WTC11 (cell line): ENCODE results near the gene ACTL8. TPM values are rescaled to one million over a fixed set of nuclear protein-coding genes. Genes with fewer than 3 reads are reported as not detected.

Source experiments
- ATAC-seq: fragments of 200-7000 bp; cut with Tn5 transposase; 2 replicates; pipeline ENCODE4 v1.10.0; 2021; ENCODE audit warnings: mild to moderate bottlenecking, moderate library complexity
- CTCF ChIA-PET: fragments of 300-600 bp; sonication (Branson Sonifier 250); formaldehyde crosslinking; loops from one replicate; lab custom pipeline; 2021; ENCODE audit warnings: antibody characterized with exemption; lab: Charles Lee
- POLR2A ChIA-PET: fragments of 350-600 bp; sonication (Branson Sonifier 250); formaldehyde crosslinking; loops from one replicate; lab custom pipeline; 2021; ENCODE audit warnings: antibody characterized with exemption; lab: Charles Lee
- DNase-seq: peaks from one replicate; pipeline ENCODE4 v3.0.0; 2021; ENCODE audit warnings: low spot score
- H3K27ac Mint-ChIP-seq: 2 replicates; pipeline ENCODE4 v1.8.0; 2021; ENCODE audit warnings: mixed read lengths
- H3K27me3 Mint-ChIP-seq: 2 replicates; pipeline ENCODE4 v1.8.0; 2021; ENCODE audit warnings: low read depth, mild to moderate bottlenecking, moderate library complexity, mixed read lengths
- H3K36me3 Mint-ChIP-seq: 2 replicates; pipeline ENCODE4 v1.8.0; 2021; ENCODE audit warnings: mixed read lengths
- H3K4me1 Mint-ChIP-seq: 2 replicates; pipeline ENCODE4 v1.8.0; 2022; ENCODE audit warnings: mixed read lengths
- H3K4me3 Mint-ChIP-seq: 2 replicates; pipeline ENCODE4 v1.8.0; 2021; ENCODE audit warnings: mild to moderate bottlenecking, moderate library complexity, mixed read lengths
- H3K9me3 Mint-ChIP-seq: 2 replicates; pipeline ENCODE4 v1.8.0; 2021; ENCODE audit warnings: mixed read lengths
- CREM ChIP-seq: sonication (generic); formaldehyde crosslinking; IDR thresholded peaks from 2 replicates; pipeline ENCODE4 v1.8.1; 2022; ENCODE audit warnings: mild to moderate bottlenecking, missing genetic modification reagents, moderate library complexity
- ELF4 ChIP-seq: sonication (generic); formaldehyde crosslinking; IDR thresholded peaks from 2 replicates; pipeline ENCODE4 v1.8.1; 2022; ENCODE audit warnings: low read depth, mild to moderate bottlenecking, moderate library complexity, missing genetic modification reagents
- ESRRA ChIP-seq: sonication (generic); formaldehyde crosslinking; IDR thresholded peaks from 2 replicates; pipeline ENCODE4 v1.8.1; 2022; ENCODE audit warnings: mild to moderate bottlenecking, missing genetic modification reagents, borderline replicate concordance
- NFATC4 ChIP-seq: fragments of 250-450 bp; sonication (Bioruptor Pico); IDR thresholded peaks from 2 replicates; pipeline ENCODE4 v1.9.0; 2021; ENCODE audit warnings: mild to moderate bottlenecking
- OVOL2 ChIP-seq: fragments of 250-450 bp; sonication (Bioruptor Pico); IDR thresholded peaks from 2 replicates; pipeline ENCODE4 v1.9.0; 2021; ENCODE audit warnings: mild to moderate bottlenecking, borderline replicate concordance
- PRRX2 ChIP-seq: fragments of 250-450 bp; sonication (Bioruptor Pico); IDR thresholded peaks from 2 replicates; pipeline ENCODE4 v1.8.0; 2021; ENCODE audit warnings: mild to moderate bottlenecking
- RORB ChIP-seq: fragments of 250-450 bp; sonication (Bioruptor Pico); IDR thresholded peaks from 2 replicates; pipeline ENCODE4 v1.9.0; 2021; ENCODE audit warnings: mild to moderate bottlenecking
- TEAD4 ChIP-seq: sonication (generic); formaldehyde crosslinking; IDR thresholded peaks from 2 replicates; pipeline ENCODE4 v1.8.0; 2022; ENCODE audit warnings: mild to moderate bottlenecking, missing genetic modification reagents
- ZBTB21 ChIP-seq: sonication (generic); formaldehyde crosslinking; IDR thresholded peaks from 2 replicates; pipeline ENCODE4 v1.8.1; 2023; ENCODE audit warnings: mild to moderate bottlenecking, missing genetic modification reagents, borderline replicate concordance
- ZNF121 ChIP-seq: sonication (generic); formaldehyde crosslinking; IDR thresholded peaks from 2 replicates; pipeline ENCODE4 v1.8.0; 2023; ENCODE audit warnings: missing genetic modification reagents
- ZNF219 ChIP-seq: sonication (generic); formaldehyde crosslinking; IDR thresholded peaks from 2 replicates; pipeline ENCODE4 v1.8.0; 2023; ENCODE audit warnings: missing genetic modification reagents, mild to moderate bottlenecking, borderline replicate concordance
- total RNA-seq: library from RNA; stranded (reverse); gene quantifications from 3 replicates; pipeline ENCODE4 v1.2.3, GENCODE V29; 2021
- TF ChIP-seq, protein P1 (sequence below): sonication (generic); formaldehyde crosslinking; IDR thresholded peaks from 2 replicates; pipeline ENCODE4 v1.8.1; 2023; ENCODE audit warnings: mild to moderate bottlenecking, missing genetic modification reagents
- TF ChIP-seq, protein P2 (sequence below): sonication (generic); formaldehyde crosslinking; IDR thresholded peaks from 2 replicates; pipeline ENCODE4 v1.8.1; 2022; ENCODE audit warnings: mild to moderate bottlenecking, moderate library complexity, missing genetic modification reagents
- TF ChIP-seq, protein P3 (sequence below): sonication (generic); formaldehyde crosslinking; IDR thresholded peaks from 2 replicates; pipeline ENCODE4 v1.8.1; 2022; ENCODE audit warnings: low read depth, missing genetic modification reagents, borderline replicate concordance
- TF ChIP-seq, protein P4 (sequence below): sonication (generic); formaldehyde crosslinking; conservative IDR thresholded peaks from 2 replicates; pipeline ENCODE4 v1.8.1; 2023; ENCODE audit warnings: mild to moderate bottlenecking, low read depth, missing genetic modification reagents, moderate library complexity
- TF ChIP-seq, protein P5 (sequence below): sonication (generic); formaldehyde crosslinking; IDR thresholded peaks from 2 replicates; pipeline ENCODE4 v1.8.1; 2023; ENCODE audit warnings: mild to moderate bottlenecking, missing genetic modification reagents, moderate library complexity
- TF ChIP-seq, protein P6 (sequence below): sonication (generic); formaldehyde crosslinking; IDR thresholded peaks from 2 replicates; pipeline ENCODE4 v1.8.0; 2022; ENCODE audit warnings: missing genetic modification reagents

ACTL8 gene
- total RNA-seq, 1 experiment from 2014 or later, result 1.6 TPM

DNA sequence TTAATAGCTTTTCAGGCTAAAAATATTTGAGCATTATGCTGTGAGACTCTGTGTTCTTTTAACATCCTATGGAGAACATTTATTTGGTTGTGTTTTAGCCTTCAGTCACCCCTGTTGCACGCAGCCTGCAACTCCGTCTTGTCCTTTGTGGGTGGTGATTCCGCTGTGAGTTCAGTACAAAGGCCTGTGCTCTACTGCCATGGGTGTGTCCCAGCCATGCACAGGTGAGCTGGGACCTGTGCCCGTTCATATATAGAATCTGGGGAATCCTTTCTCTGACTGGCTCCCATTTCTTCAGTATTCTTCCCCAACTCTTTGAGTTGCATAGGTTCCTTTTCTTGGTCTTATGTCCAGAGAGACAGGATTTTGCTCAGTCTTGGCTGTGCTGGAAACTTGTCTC, 61.4 kb downstream of the ACTL8 start (continued):
- TF ChIP-seq, protein P1, sequence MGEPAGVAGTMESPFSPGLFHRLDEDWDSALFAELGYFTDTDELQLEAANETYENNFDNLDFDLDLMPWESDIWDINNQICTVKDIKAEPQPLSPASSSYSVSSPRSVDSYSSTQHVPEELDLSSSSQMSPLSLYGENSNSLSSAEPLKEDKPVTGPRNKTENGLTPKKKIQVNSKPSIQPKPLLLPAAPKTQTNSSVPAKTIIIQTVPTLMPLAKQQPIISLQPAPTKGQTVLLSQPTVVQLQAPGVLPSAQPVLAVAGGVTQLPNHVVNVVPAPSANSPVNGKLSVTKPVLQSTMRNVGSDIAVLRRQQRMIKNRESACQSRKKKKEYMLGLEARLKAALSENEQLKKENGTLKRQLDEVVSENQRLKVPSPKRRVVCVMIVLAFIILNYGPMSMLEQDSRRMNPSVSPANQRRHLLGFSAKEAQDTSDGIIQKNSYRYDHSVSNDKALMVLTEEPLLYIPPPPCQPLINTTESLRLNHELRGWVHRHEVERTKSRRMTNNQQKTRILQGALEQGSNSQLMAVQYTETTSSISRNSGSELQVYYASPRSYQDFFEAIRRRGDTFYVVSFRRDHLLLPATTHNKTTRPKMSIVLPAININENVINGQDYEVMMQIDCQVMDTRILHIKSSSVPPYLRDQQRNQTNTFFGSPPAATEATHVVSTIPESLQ (CRISPR knock-in tag), result no peak
- TF ChIP-seq PRRX2 (CRISPR knock-in tag) (no peak), ZNF121 (CRISPR knock-in tag) (no peak)
- TF ChIP-seq, protein P2, sequence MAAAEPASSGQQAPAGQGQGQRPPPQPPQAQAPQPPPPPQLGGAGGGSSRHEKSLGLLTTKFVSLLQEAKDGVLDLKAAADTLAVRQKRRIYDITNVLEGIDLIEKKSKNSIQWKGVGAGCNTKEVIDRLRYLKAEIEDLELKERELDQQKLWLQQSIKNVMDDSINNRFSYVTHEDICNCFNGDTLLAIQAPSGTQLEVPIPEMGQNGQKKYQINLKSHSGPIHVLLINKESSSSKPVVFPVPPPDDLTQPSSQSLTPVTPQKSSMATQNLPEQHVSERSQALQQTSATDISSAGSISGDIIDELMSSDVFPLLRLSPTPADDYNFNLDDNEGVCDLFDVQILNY (CRISPR knock-in tag), result no peak
- TF ChIP-seq, protein P3, sequence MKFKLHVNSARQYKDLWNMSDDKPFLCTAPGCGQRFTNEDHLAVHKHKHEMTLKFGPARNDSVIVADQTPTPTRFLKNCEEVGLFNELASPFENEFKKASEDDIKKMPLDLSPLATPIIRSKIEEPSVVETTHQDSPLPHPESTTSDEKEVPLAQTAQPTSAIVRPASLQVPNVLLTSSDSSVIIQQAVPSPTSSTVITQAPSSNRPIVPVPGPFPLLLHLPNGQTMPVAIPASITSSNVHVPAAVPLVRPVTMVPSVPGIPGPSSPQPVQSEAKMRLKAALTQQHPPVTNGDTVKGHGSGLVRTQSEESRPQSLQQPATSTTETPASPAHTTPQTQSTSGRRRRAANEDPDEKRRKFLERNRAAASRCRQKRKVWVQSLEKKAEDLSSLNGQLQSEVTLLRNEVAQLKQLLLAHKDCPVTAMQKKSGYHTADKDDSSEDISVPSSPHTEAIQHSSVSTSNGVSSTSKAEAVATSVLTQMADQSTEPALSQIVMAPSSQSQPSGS, result no peak
- TF ChIP-seq, protein P4, sequence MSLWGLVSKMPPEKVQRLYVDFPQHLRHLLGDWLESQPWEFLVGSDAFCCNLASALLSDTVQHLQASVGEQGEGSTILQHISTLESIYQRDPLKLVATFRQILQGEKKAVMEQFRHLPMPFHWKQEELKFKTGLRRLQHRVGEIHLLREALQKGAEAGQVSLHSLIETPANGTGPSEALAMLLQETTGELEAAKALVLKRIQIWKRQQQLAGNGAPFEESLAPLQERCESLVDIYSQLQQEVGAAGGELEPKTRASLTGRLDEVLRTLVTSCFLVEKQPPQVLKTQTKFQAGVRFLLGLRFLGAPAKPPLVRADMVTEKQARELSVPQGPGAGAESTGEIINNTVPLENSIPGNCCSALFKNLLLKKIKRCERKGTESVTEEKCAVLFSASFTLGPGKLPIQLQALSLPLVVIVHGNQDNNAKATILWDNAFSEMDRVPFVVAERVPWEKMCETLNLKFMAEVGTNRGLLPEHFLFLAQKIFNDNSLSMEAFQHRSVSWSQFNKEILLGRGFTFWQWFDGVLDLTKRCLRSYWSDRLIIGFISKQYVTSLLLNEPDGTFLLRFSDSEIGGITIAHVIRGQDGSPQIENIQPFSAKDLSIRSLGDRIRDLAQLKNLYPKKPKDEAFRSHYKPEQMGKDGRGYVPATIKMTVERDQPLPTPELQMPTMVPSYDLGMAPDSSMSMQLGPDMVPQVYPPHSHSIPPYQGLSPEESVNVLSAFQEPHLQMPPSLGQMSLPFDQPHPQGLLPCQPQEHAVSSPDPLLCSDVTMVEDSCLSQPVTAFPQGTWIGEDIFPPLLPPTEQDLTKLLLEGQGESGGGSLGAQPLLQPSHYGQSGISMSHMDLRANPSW (CRISPR knock-in tag), result no peak
- TF ChIP-seq, protein P5, sequence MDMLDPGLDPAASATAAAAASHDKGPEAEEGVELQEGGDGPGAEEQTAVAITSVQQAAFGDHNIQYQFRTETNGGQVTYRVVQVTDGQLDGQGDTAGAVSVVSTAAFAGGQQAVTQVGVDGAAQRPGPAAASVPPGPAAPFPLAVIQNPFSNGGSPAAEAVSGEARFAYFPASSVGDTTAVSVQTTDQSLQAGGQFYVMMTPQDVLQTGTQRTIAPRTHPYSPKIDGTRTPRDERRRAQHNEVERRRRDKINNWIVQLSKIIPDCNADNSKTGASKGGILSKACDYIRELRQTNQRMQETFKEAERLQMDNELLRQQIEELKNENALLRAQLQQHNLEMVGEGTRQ (CRISPR knock-in tag), result no peak

DNA sequence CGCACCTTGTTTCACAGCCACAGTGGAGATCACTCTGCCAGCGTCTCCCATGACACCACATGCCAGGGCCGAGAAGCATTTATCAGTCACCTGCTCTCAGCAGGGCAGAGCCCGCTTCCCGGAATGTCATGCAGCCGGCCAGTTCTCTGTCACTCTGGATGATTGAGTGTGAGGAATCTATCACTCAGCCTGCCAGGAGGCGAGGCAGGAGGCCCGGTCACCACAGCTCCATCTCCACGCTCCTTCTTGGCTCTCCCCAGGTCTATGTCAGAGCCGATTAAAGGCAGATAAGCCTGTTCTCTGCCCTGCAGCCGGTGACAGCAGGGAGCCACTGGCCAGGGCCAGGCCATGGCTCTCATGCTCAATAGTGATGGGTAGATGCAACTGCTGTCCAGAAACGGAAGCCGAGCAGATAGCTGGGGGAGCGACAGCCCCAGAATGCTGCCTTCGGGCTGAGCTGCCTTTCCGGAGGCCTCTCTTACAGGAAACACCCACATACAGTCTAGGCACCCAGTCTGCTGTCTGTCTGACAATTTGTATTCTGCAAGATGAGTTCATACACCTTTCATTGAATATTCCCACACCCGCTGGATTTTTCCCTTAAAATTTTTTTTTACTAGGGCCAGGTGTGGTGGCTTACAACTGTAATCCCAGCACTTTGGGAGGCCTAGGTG, 64.1 kb downstream of the ACTL8 start:
- TF ChIP-seq OVOL2 (CRISPR knock-in tag) (no peak), RORB (CRISPR knock-in tag) (no peak), ELF4 (no peak), CREM (no peak), ESRRA (CRISPR knock-in tag) (no peak), TEAD4 (no peak), ZBTB21 (CRISPR knock-in tag) (no peak), ZNF219 (CRISPR knock-in tag) (no peak), NFATC4 (CRISPR knock-in tag) (no peak)
- TF ChIP-seq, protein P6, sequence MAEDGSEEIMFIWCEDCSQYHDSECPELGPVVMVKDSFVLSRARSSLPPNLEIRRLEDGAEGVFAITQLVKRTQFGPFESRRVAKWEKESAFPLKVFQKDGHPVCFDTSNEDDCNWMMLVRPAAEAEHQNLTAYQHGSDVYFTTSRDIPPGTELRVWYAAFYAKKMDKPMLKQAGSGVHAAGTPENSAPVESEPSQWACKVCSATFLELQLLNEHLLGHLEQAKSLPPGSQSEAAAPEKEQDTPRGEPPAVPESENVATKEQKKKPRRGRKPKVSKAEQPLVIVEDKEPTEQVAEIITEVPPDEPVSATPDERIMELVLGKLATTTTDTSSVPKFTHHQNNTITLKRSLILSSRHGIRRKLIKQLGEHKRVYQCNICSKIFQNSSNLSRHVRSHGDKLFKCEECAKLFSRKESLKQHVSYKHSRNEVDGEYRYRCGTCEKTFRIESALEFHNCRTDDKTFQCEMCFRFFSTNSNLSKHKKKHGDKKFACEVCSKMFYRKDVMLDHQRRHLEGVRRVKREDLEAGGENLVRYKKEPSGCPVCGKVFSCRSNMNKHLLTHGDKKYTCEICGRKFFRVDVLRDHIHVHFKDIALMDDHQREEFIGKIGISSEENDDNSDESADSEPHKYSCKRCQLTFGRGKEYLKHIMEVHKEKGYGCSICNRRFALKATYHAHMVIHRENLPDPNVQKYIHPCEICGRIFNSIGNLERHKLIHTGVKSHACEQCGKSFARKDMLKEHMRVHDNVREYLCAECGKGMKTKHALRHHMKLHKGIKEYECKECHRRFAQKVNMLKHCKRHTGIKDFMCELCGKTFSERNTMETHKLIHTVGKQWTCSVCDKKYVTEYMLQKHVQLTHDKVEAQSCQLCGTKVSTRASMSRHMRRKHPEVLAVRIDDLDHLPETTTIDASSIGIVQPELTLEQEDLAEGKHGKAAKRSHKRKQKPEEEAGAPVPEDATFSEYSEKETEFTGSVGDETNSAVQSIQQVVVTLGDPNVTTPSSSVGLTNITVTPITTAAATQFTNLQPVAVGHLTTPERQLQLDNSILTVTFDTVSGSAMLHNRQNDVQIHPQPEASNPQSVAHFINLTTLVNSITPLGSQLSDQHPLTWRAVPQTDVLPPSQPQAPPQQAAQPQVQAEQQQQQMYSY (CRISPR knock-in tag), result no peak
- Mint-ChIP-seq H3K9me3 (no peaks in the 10 kb centered on the region; the same call in none of the 2 replicates), H3K36me3 (no peaks in the 10 kb centered on the region), H3K4me1 (no peaks in the 10 kb centered on the region), H3K27me3 (no peaks in the 10 kb centered on the region), H3K27ac (no peak overlapping the region), H3K4me3 (no peak overlapping the region)
- ATAC-seq, result no peak
- CTCF ChIA-PET, result interaction anchor here (0.6 to 0.7 kb wide), 2 partner anchors 123 to 756 kb away, joined by 3 to 4 read pairs; no protein-coding TSS in a partner anchor
- DNase-seq, result no peak
- POLR2A ChIA-PET, result no interaction called here
